GM21825 (cell line): ENCODE results near the gene HDAC8.
"Not testable (repeated sequence)": the region's sequence is repeated elsewhere in the genome, so short reads cannot be mapped to it uniquely, and the experiment has no call there.

Experiments used
- ATAC-seq: cut with Tn5 transposase; IDR thresholded peaks from one replicate; pipeline ENCODE4 v1.9.1; 2021; ENCODE audit warnings: mild to moderate bottlenecking, moderate library complexity; ENCODE audit not compliant: unreplicated experiment

HDAC8 gene

DNA sequence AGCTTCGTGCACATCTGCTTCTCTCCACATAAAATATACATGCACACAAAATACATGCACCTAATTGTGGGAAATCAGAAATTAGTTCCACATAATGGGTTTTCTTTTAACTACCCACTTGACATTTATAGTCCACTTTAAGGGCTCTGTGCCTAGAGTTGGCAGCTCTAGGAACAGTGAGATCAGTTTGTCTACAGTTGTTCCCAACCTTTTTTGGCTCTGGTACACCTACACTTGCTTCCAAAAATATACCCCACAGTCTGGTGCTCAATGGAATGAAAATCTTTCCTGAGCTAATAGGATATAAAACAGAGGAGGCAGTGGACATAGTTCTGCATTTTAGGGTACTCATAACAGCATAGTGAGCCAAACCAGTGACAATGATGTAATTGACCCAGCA is 36.1 kb downstream of the HDAC8 start:
- ATAC-seq, result no peak

- ATAC-seq, result no peak
Measured at GRCh38 chrX:72532366-72532765, 40.3 kb downstream of the HDAC8 start.

GRCh38 chrX:72526534-72527508 is 45.8 kb downstream of the HDAC8 start:
- ATAC-seq, result peak; percentile 72

GRCh38 chrX:72498782-72499181 is 73.9 kb downstream of the HDAC8 start:
- ATAC-seq, result no peak

DNA sequence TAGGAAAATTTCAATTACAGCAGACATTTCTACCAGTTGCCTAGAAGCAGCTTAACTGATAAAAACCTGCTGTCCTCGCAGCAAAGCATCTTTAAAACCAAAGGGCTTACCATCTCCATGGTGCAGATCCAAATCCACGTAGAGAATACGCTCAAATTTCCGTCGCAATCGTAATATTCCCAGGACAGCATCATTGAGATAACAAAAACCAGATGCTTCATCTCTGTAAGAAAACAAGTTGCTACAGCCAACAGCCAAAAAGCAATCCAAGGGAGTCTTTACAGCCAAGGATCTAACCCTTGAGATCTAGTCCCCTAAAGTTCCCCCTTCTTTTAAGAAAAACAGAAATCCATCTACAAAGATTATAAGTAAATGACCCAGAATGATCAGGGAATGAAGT is 77.6 kb downstream of the HDAC8 start:
- no peak for ATAC-seq

DNA sequence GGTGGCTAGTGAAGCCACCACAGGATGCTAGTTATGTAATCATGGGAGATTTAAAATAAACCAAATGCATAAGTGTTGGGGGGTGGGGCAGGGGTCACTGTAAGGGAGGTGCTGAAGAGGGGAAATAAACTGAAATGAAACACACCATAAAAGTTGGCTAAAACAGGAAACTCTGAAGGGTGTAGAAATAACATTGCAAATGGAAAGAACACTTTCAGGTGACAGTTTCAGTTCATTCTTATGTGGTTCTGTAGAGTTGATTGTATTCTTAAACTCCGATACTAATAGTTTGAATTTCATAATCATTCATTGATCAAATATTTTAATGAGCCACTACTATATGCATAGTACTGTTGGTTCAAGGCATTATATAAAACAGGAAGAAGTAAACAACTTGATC is 80.1 kb downstream of the HDAC8 start:
- no peak for ATAC-seq

DNA sequence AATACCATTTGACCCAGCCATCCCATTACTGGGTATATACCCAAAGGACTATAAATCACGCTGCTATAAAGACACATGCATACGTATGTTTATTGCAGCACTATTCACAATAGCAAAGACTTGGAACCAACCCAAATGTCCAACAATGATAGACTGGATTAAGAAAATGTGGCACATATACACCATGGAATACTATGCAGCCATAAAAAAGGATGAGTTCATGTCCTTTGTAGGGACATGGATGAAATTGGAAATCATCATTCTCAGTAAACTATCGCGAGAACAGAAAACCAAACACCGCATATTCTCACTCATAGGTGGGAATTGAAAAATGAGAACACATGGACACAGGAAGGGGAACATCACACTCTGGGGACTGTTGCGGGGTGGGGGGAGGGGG is 82.4 kb downstream of the HDAC8 start:
- ATAC-seq, result not testable (repeated sequence)

- no peak for ATAC-seq
Measured at GRCh38 chrX:72487661-72488060, 85.0 kb downstream of the HDAC8 start.

DNA sequence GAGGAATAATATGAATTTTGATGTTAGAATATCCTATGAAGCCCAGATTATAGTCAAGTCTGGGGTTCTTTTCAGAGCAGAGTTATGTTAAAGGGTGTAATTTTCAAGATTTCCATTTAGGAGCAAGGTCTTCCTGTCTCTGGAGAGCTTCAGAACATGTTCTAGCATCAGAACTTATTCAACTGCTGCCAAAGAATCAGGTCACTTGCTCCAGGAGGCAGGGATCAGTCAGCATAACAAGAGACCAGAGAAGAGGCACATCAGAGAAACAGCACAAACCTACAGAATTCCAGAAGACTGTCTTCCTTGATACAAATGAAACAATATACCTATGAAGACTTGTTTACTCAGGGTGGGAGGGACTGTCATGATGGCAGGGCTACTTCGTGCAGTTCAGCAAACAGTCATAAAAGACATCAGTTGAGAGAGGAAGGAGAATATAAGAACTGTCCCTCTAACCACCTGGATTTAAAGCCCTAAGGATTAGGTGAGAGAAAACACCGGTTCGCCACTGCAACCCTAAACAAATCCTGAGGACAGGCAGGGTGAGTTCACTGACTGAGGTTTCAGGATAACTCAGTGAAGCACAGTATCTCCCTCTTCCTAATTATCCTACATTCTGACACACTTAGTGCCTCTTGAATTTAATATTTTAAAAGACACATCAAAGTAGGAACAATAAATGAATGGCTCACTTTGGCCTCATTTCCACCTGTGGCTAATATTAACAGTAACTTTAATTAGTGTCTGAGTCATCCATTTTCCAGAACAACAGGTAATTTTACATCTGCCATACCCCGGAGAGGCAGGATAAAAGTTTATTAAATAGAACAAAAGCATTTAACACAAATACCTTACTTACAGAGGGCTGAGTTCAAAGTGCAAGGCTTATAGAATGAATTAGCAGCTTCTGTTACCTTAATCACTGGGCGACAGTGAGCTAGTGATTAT is 93.0 kb downstream of the HDAC8 start:
- no peak for ATAC-seq

GRCh38 chrX:72478853-72479252 is 93.8 kb downstream of the HDAC8 start:
- no peak for ATAC-seq

DNA sequence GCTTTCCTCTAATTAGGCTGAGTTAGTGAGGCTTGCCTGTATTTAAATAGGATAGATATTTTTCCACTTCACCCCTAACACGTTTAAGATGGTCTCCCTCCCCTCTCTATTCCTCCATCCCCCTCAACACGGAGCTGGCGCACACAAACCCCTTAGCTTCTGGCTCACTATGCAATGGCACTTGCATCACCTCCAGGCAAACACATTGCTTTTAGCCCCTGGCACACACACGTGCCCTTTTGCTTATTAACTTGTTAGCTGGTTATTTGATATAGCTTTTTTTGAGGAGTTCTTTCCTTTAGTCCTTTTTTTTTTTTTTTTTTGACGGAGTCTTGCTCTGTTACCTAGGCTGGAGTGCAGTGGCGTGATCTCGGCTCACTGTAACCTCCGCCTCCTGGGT is 94.3 kb downstream of the HDAC8 start:
- ATAC-seq, result no peak

DNA sequence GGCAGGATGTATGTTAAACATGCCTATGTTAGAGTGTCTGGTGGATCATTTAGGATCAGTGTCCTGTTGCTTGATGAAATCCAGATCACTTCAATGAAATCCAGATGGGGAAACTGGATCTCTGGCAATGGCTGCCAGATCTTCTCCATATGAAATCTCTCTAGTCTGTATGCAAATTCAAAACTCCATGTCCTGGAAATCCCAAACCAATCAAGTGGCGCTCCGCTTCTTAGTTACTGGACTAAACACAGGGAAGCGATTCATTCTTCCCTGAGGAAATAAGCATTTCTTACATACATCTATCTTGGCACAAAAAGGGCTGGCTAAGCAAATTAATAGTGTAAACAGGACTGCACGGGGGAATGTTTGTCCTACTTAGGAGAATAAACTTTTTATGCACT is 94.9 kb downstream of the HDAC8 start:
- no peak for ATAC-seq

- no peak for ATAC-seq
Measured at GRCh38 chrX:72477376-72477775, 95.3 kb downstream of the HDAC8 start.

GRCh38 chrX:72475952-72476668 is 96.5 kb downstream of the HDAC8 start:
- no peak for ATAC-seq

DNA sequence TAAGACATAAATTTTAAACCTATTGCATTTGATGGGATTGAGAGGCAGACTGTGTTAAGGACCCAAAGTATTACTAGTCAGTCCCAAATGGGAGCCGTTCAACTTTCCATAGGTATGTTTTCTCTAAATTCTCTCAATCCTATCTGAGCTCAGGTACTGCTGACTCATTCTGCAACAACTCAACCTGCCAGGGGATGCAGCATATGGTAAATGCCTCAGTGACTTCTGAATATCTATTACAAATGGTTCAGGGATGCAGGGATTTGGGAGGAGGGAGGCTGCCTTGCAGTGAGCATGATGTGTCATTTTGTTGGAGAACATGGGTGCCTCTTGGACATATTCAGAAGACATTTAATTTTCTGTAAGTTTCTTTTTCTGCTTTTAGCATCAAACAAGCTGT is 97.3 kb downstream of the HDAC8 start:
- ATAC-seq, result no peak

GRCh38 chrX:72470532-72471223 is 102.0 kb downstream of the HDAC8 start:
- ATAC-seq, result no peak

GRCh38 chrX:72470117-72470516 is 102.5 kb downstream of the HDAC8 start:
- ATAC-seq, result no peak

- no peak for ATAC-seq
Measured at GRCh38 chrX:72468607-72469006, 104.0 kb downstream of the HDAC8 start.

GRCh38 chrX:72467135-72467534 is 105.5 kb downstream of the HDAC8 start:
- no peak for ATAC-seq

DNA sequence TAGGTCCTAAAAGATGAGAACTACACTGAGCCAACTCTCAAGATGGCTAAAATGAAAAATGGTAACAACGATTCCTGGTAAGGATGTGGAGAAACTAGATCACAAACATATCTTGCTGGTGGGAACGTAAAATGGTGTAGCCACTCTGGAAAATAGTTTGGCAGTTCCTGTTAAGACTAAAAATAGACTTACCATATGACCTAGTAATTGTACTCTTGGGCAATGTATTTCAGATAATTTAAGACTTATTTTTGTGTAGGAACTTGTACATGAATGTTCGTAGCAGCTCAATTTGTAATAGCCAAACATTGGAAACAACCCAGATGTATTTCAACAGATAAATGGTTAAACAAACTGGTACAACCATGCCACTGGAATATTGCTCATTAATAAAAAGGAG is 106.2 kb downstream of the HDAC8 start:
- ATAC-seq, result no peak
